GM10266 (cell line): ENCODE measurements around the gene RDH13.
"Not testable (repeated sequence)": the region's sequence is repeated elsewhere in the genome, so short reads cannot be mapped to it uniquely, and the experiment has no call there.

Experiments
- DNase-seq: peaks from one replicate; pipeline ENCODE4 v3.0.0; 2012; ENCODE audit errors: extremely low spot score
- CTCF ChIP-seq: IDR thresholded peaks from 2 replicates; pipeline ENCODE4 v1.5.1; 2012; ENCODE audit warnings: mild to moderate bottlenecking, low read depth; ENCODE audit not compliant: control insufficient read depth, insufficient read depth; ENCODE audit errors: missing control alignments

The RDH13 gene

GRCh38 chr19:55062735-55063491, at the start of gene RDH13:
Gene RDH13, minus strand, starts transcription at chr19:55063148. Its CDS starts 116 bp downstream, at chr19:55063032.
- peak; percentile 99 for DNase-seq
- TF ChIP-seq CTCF: no peak

- no peak for TF ChIP-seq CTCF
- no peak for DNase-seq
Measured at GRCh38 chr19:55112246-55112776, 49.4 kb upstream of the RDH13 start.

- TF ChIP-seq CTCF: no peak
- no peak for DNase-seq
Measured at GRCh38 chr19:55111238-55111831, 48.4 kb upstream of the RDH13 start.

- no peak for DNase-seq
- TF ChIP-seq CTCF: no peak
Measured at GRCh38 chr19:55109527-55110291, 46.8 kb upstream of the RDH13 start.

GRCh38 chr19:55107252-55107651, 44.3 kb upstream of the RDH13 start:
- DNase-seq: not testable (repeated sequence)

GRCh38 chr19:55106591-55106990, 43.6 kb upstream of the RDH13 start:
- TF ChIP-seq CTCF: no peak
- DNase-seq: no peak

- DNase-seq: no peak
- no peak for TF ChIP-seq CTCF
Measured at GRCh38 chr19:55105237-55105636, 42.3 kb upstream of the RDH13 start.
